IMR-90 (cell line): ENCODE results near the gene SMARCAD1. TPM values are rescaled to one million over a fixed set of nuclear protein-coding genes. Genes with fewer than 3 reads are reported as not detected.

Experiments used
- ATAC-seq: fragments of 200-7000 bp; cut with Tn5 transposase; 2 replicates; pipeline ENCODE4 v1.9.1; 2020; ENCODE audit warnings: low read depth, mild to moderate bottlenecking, moderate library complexity
- BruUV-seq: library from RNA; stranded (reverse); fragments of 400-500 nt; replicated peaks from 2 replicates; lab custom pipeline; 2021; lab: Mats Ljungman, UMichigan
- CTCF ChIA-PET: fragments of 300-600 bp; formaldehyde crosslinking; extraction: SDS; loops from one replicate; lab custom pipeline; 2021; ENCODE audit warnings: antibody characterized with exemption; lab: Yijun Ruan, JAX
- POLR2A ChIA-PET: fragments of 300-600 bp; sonication (Branson Sonifier 250); formaldehyde crosslinking; loops from one replicate; lab custom pipeline; 2022; ENCODE audit warnings: antibody characterized with exemption; ENCODE audit not compliant: unreplicated experiment; lab: Charles Lee
- DNase-seq: peaks from one replicate; pipeline ENCODE4 v3.0.0; 2013
- H2AFZ ChIP-seq: replicated peaks from 2 replicates; pipeline ENCODE3; 2013; ENCODE audit warnings: low read length, mild to moderate bottlenecking; ENCODE audit not compliant: poor library complexity
- H2AK5ac ChIP-seq: 2 replicates; pipeline ENCODE4 v1.6.1; 2013; ENCODE audit warnings: low read depth, low read length, inconsistent platforms
- H2AK9ac ChIP-seq: replicated peaks from 2 replicates; pipeline ENCODE3; 2013; ENCODE audit warnings: mild to moderate bottlenecking, low read depth, low read length, moderate library complexity; ENCODE audit not compliant: poor library complexity
- H2BK120ac ChIP-seq: 2 replicates; pipeline ENCODE4 v1.6.1; 2013; ENCODE audit warnings: low read depth, low read length, inconsistent platforms
- H2BK15ac ChIP-seq: 3 replicates; pipeline ENCODE4 v1.6.1; 2013; ENCODE audit warnings: low read depth, low read length, inconsistent platforms
- H2BK20ac ChIP-seq: 2 replicates; pipeline ENCODE4 v1.6.1; 2013; ENCODE audit warnings: low read depth, mild to moderate bottlenecking, inconsistent platforms, low read length, moderate library complexity
- H2BK5ac ChIP-seq: 2 replicates; pipeline ENCODE4 v1.6.1; 2013; ENCODE audit warnings: mild to moderate bottlenecking, low read depth, low read length, inconsistent platforms; ENCODE audit not compliant: poor library complexity, severe bottlenecking
- H3K14ac ChIP-seq: replicated peaks from 2 replicates; pipeline ENCODE4 v1.6.1; 2013; ENCODE audit warnings: low read depth, low read length, inconsistent platforms
- H3K18ac ChIP-seq: 2 replicates; pipeline ENCODE4 v1.6.1; 2013; ENCODE audit warnings: low read depth, low read length, control low read depth
- H3K23ac ChIP-seq: 2 replicates; pipeline ENCODE4 v1.6.1; 2013; ENCODE audit warnings: low read depth, low read length, inconsistent platforms
- H3K27ac ChIP-seq: 2 replicates; pipeline ENCODE4 v1.5.1; 2013; ENCODE audit warnings: mild to moderate bottlenecking, control low read depth, low read length; ENCODE audit not compliant: insufficient read depth
- H3K27me3 ChIP-seq: 2 replicates; pipeline ENCODE4 v1.6.1; 2013; ENCODE audit warnings: low read length; ENCODE audit not compliant: control insufficient read depth, insufficient read depth
- H3K36me3 ChIP-seq: 2 replicates; pipeline ENCODE4 v1.6.1; 2013; ENCODE audit warnings: low read length, mixed read lengths; ENCODE audit not compliant: control insufficient read depth, insufficient read depth
- H3K4ac ChIP-seq: 2 replicates; pipeline ENCODE4 v1.6.1; 2013; ENCODE audit warnings: low read depth, low read length, inconsistent platforms
- H3K4me1 ChIP-seq: 2 replicates; pipeline ENCODE4 v1.6.1; 2013; ENCODE audit warnings: low read length, mixed read lengths; ENCODE audit not compliant: control insufficient read depth, insufficient read depth
- H3K4me2 ChIP-seq: 2 replicates; pipeline ENCODE4 v1.6.1; 2013; ENCODE audit warnings: low read depth, mild to moderate bottlenecking, control low read depth, low read length, moderate library complexity
- H3K4me3 ChIP-seq: 2 replicates; pipeline ENCODE4 v1.5.1; 2013; ENCODE audit warnings: low read depth, mild to moderate bottlenecking, control low read depth, low read length, moderate library complexity; ENCODE audit not compliant: insufficient read depth
- H3K56ac ChIP-seq: 2 replicates; pipeline ENCODE4 v1.6.1; 2013; ENCODE audit warnings: low read length, inconsistent platforms; ENCODE audit not compliant: insufficient read depth; ENCODE audit errors: extremely low read depth
- H3K79me1 ChIP-seq, 2 experiments: 2 replicates each; pipeline ENCODE4 v1.6.1; 2013; ENCODE audit warnings: low read length in 2 of 2, inconsistent platforms in 1 of 2, low read depth in 1 of 2
- H3K9ac ChIP-seq: 2 replicates; pipeline ENCODE4 v1.6.1; 2013; ENCODE audit warnings: low read depth, low read length, control low read depth
- H3K9me1 ChIP-seq: 2 replicates; pipeline ENCODE4 v1.6.1; 2013; ENCODE audit warnings: low read length, inconsistent platforms; ENCODE audit not compliant: insufficient read depth
- H3K9me3 ChIP-seq: 2 replicates; pipeline ENCODE4 v1.6.1; 2013; ENCODE audit warnings: low read length; ENCODE audit not compliant: control insufficient read depth, insufficient read depth
- H4K20me1 ChIP-seq: 2 replicates; pipeline ENCODE4 v1.6.1; 2013; ENCODE audit warnings: low read length, inconsistent platforms; ENCODE audit not compliant: insufficient read depth
- H4K5ac ChIP-seq: 2 replicates; pipeline ENCODE4 v1.6.1; 2013; ENCODE audit warnings: mild to moderate bottlenecking, low read depth, low read length, control low read depth
- H4K8ac ChIP-seq, 2 experiments: 2 replicates each; pipeline ENCODE4 v1.6.1; 2013; ENCODE audit warnings: low read depth in 2 of 2, low read length in 2 of 2, control low read depth in 1 of 2, inconsistent platforms in 1 of 2
- H4K91ac ChIP-seq: 2 replicates; pipeline ENCODE4 v1.6.1; 2013; ENCODE audit warnings: low read depth, low read length, inconsistent platforms; ENCODE audit not compliant: insufficient read depth
- BHLHE40 ChIP-seq: fragments of 150-350 bp; IDR thresholded peaks from 2 replicates; pipeline ENCODE4 v1.6.1; 2016; ENCODE audit warnings: mild to moderate bottlenecking, low read depth, low read length
- CEBPB ChIP-seq: IDR thresholded peaks from 2 replicates; pipeline ENCODE4 v1.6.1; 2012; ENCODE audit warnings: low read depth, low read length, improper control_type of control experiment
- CHD1 ChIP-seq: IDR thresholded peaks from 2 replicates; pipeline ENCODE4 v1.6.1; 2012; ENCODE audit warnings: low read depth, low read length, improper control_type of control experiment
- CTCF ChIP-seq: conservative IDR thresholded peaks from 2 replicates; pipeline ENCODE4 v1.5.1; 2012; ENCODE audit warnings: mild to moderate bottlenecking, low read depth, low read length, improper control_type of control experiment
- ELK1 ChIP-seq: fragments of 150-350 bp; IDR thresholded peaks from 2 replicates; pipeline ENCODE4 v1.6.1; 2016; ENCODE audit warnings: low read depth, mild to moderate bottlenecking, low read length, moderate library complexity, borderline replicate concordance
- FOS ChIP-seq: fragments of 150-350 bp; IDR thresholded peaks from 2 replicates; pipeline ENCODE4 v1.6.1; 2016; ENCODE audit warnings: low read depth, low read length
- MAFK ChIP-seq: IDR thresholded peaks from 2 replicates; pipeline ENCODE4 v1.6.1; 2012; ENCODE audit warnings: low read depth, low read length, improper control_type of control experiment
- MAZ ChIP-seq: IDR thresholded peaks from 2 replicates; pipeline ENCODE4 v1.6.1; 2012; ENCODE audit warnings: low read depth, mild to moderate bottlenecking, low read length, improper control_type of control experiment, moderate library complexity, borderline replicate concordance
- MXI1 ChIP-seq: IDR thresholded peaks from 2 replicates; pipeline ENCODE4 v1.6.1; 2012; ENCODE audit warnings: low read depth, mild to moderate bottlenecking, low read length, moderate library complexity, borderline replicate concordance
- NFE2L2 ChIP-seq: fragments of 150-350 bp; IDR thresholded peaks from 2 replicates; pipeline ENCODE4 v1.6.1; 2016; ENCODE audit warnings: low read depth, mild to moderate bottlenecking, low read length
- POLR2A ChIP-seq: IDR thresholded peaks from 2 replicates; pipeline ENCODE4 v1.6.1; 2012; ENCODE audit warnings: mild to moderate bottlenecking, low read depth, low read length
- RAD21 ChIP-seq: IDR thresholded peaks from 2 replicates; pipeline ENCODE4 v1.6.1; 2012; ENCODE audit warnings: low read length, improper control_type of control experiment
- RCOR1 ChIP-seq: IDR thresholded peaks from 2 replicates; pipeline ENCODE4 v1.6.1; 2012; ENCODE audit warnings: mild to moderate bottlenecking, low read length, improper control_type of control experiment; ENCODE audit not compliant: insufficient replicate concordance
- RFX5 ChIP-seq: IDR thresholded peaks from 2 replicates; pipeline ENCODE4 v1.8.0; 2012; ENCODE audit warnings: low read depth, mild to moderate bottlenecking, low read length, moderate library complexity
- SMC3 ChIP-seq: fragments of 150-350 bp; IDR thresholded peaks from 2 replicates; pipeline ENCODE4 v1.6.1; 2016; ENCODE audit warnings: low read depth, mild to moderate bottlenecking, antibody characterized with exemption, low read length, moderate library complexity
- USF2 ChIP-seq: fragments of 150-350 bp; IDR thresholded peaks from 2 replicates; pipeline ENCODE4 v1.6.1; 2017; ENCODE audit warnings: mild to moderate bottlenecking, antibody characterized with exemption, low read length, low read depth
- dilution Hi-C: fragments of 300-500 bp; cut with HindIII; formaldehyde crosslinking; loops from one replicate; pipeline ENCODE4 v1.14.3; 2018; ENCODE audit warnings: low sequenced_read_pairs; ENCODE audit not compliant: unreplicated experiment
- in situ Hi-C: fragments of 300-500 bp; cut with MboI; formaldehyde crosslinking; loops from 3 replicates; pipeline ENCODE4 v1.14.3; 2019; ENCODE audit warnings: low sequenced_read_pairs, inconsistent platforms, mixed read lengths
- intact Hi-C: fragments of 100-400 bp; cut with micrococcal nuclease; formaldehyde crosslinking; loops from 2 replicates; pipeline ENCODE4 v1.10.0; 2022
- polyA plus RNA-seq, 3 experiments: library from polyadenylated mRNA; depleted of rRNA; stranded (reverse); fragments of >200 nt; gene quantifications; 2 replicates each; pipeline ENCODE4 v1.2.3, GENCODE V29; 2012; ENCODE audit warnings: low replicate concordance in 1 of 3
- total RNA-seq: library from RNA; depleted of rRNA; stranded (reverse); fragments of >200 nt; gene quantifications from 2 replicates; pipeline ENCODE4 v1.2.3, GENCODE V29; 2012

The SMARCAD1 gene
- total and polyA plus RNA-seq, 2 of the 4 experiments (the other 2 are of a cell fraction): 12.3 to 35.3 TPM

- Histone ChIP-seq H3K9ac (no peak overlapping the region), H3K14ac (no peak overlapping the region), H2AK9ac (no peak overlapping the region), H2AFZ (no peak overlapping the region), H2AK5ac (no peak overlapping the region), H3K18ac (no peak overlapping the region), H3K4me2 (no peak overlapping the region), H3K27ac (no peak overlapping the region), H3K56ac (no peak overlapping the region), H4K5ac (no peak overlapping the region), H2BK120ac (no peak overlapping the region), H3K9me3 (no peaks in the 10 kb centered on the region), H3K4me1 (no peaks in the 10 kb centered on the region), H3K9me1 (no peaks in the 10 kb centered on the region), H3K23ac (no peak overlapping the region), H3K27me3 (no peaks in the 10 kb centered on the region), H2BK15ac (no peak overlapping the region), H2BK5ac (no peak overlapping the region), H4K20me1 (no peaks in the 10 kb centered on the region), H3K4me3 (no peak overlapping the region), H2BK20ac (no peak overlapping the region), H3K79me1 (peaks cover 7 to 12% of the 10 kb centered on the region in 2 experiments; a peak in 2 of 4 replicates), H4K8ac (no peak overlapping the region), H4K91ac (no peak overlapping the region), H3K4ac (no peak overlapping the region), H3K36me3 (peaks cover 17% of the 10 kb centered on the region)
- BruUV-seq: no TSS peak
- ChIA-PET CTCF (interaction anchor here (0.9 kb wide), 1 partner anchor 12 kb away, joined by 4 read pairs; no protein-coding TSS in a partner anchor), POLR2A (no interaction called here)
- TF ChIP-seq MXI1 (no peak), RCOR1 (no peak), FOS (no peak), CEBPB (no peak), MAZ (no peak), NFE2L2 (no peak), CTCF (no peak), RFX5 (no peak), MAFK (no peak), ELK1 (no peak), BHLHE40 (no peak), RAD21 (no peak), SMC3 (no peak), CHD1 (no peak), USF2 (no peak), POLR2A (no peak)
- intact Hi-C loops (no loop called here), in situ Hi-C loops (no loop called here), dilution Hi-C loops (no loop called here)
- no peak for DNase-seq
- no peak for ATAC-seq
Measured at GRCh38 chr4:94251094-94251493, 43.4 kb downstream of the SMARCAD1 start.
